ENCODE measurements around the gene DRC7. TPM values are rescaled to one million over a fixed set of nuclear protein-coding genes. Genes with fewer than 3 reads are reported as not detected.
A peak's percentile ranks its signal among the peaks of the same experiment; 100 is the strongest.

The DRC7 gene
- polyA plus RNA-seq, 1 donor (not counting 4 experiments of a cell fraction or from before 2014, with no cell fraction given) = not detected

DNA sequence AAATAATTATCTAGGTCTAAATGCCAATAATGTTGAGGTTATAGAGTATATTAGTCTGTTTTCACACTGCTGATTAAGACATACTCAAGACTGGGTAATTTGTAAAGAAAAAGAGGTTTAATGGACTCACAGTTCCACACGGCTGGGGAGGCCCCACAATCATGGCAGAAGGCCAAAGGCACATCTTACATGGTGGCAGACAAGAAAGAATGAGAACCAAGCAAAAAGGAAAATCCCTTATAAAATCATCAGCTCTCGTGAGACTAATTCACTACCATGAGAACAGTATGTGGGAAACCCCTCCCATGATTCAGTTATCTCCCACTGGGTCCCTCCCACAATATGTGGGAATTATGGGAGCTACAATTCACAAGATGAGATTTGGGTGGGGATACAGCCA, 38.1 kb downstream of the DRC7 start:
- Histone ChIP-seq H3K79me2 (ENCODE audit: control insufficient read depth, insufficient read depth, low read length) (peaks cover 4% of the 10 kb centered on the region), H2AFZ (ENCODE audit: control insufficient read depth, low read length) (no peak overlapping the region), H3K9me3 (ENCODE audit: control insufficient read depth, low read depth, low read length) (no peaks in the 10 kb centered on the region), H3K9ac (ENCODE audit: control insufficient read depth, extremely low read depth, insufficient read depth, low read length) (no peak overlapping the region), H3K27ac (ENCODE audit: control insufficient read depth, insufficient read depth, low read length) (no peak overlapping the region), H3K4me2 (ENCODE audit: control insufficient read depth, extremely low read depth, insufficient read depth, low read depth, low read length) (no peak overlapping the region), H3K4me3 (ENCODE audit: control insufficient read depth in 2 of 3, extremely low read depth in 1 of 3, insufficient read depth in 2 of 3, low read depth in 1 of 3, low read length in 3 of 3) (no peak overlapping the region), H3K9me1 (ENCODE audit: control insufficient read depth, extremely low read depth, insufficient read depth, low read length) (no peaks in the 10 kb centered on the region), H3K36me3 (ENCODE audit: control insufficient read depth in 2 of 2, extremely low read depth in 1 of 2, insufficient read depth in 2 of 2, low read length in 2 of 2) (peaks cover 0 to 7% of the 10 kb centered on the region in 2 experiments), H3K27me3 (ENCODE audit: control insufficient read depth, extremely low read depth, insufficient read depth, low read length) (no peaks in the 10 kb centered on the region), H4K20me1 (ENCODE audit: control insufficient read depth, extremely low read depth, insufficient read depth, low read length) (no peaks in the 10 kb centered on the region), H3K4me1 (ENCODE audit: control insufficient read depth, extremely low read depth, insufficient read depth, low read length) (peaks cover 15% of the 10 kb centered on the region)
- DNase-seq (ENCODE audit: low read depth, low spot score) (no peak), FAIRE-seq (no peak)
- TF ChIP-seq, protein P1, sequence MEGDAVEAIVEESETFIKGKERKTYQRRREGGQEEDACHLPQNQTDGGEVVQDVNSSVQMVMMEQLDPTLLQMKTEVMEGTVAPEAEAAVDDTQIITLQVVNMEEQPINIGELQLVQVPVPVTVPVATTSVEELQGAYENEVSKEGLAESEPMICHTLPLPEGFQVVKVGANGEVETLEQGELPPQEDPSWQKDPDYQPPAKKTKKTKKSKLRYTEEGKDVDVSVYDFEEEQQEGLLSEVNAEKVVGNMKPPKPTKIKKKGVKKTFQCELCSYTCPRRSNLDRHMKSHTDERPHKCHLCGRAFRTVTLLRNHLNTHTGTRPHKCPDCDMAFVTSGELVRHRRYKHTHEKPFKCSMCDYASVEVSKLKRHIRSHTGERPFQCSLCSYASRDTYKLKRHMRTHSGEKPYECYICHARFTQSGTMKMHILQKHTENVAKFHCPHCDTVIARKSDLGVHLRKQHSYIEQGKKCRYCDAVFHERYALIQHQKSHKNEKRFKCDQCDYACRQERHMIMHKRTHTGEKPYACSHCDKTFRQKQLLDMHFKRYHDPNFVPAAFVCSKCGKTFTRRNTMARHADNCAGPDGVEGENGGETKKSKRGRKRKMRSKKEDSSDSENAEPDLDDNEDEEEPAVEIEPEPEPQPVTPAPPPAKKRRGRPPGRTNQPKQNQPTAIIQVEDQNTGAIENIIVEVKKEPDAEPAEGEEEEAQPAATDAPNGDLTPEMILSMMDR (optimal IDR thresholded peaks at IDR 0.05 in 1 of 3, IDR thresholded peaks at IDR 0.05 in 1 of 3, conservative IDR thresholded peaks at IDR 0.05 in 1 of 3; ENCODE audit: extremely low read depth in 1 of 3, insufficient read depth in 2 of 3, low read length in 3 of 3) = no peak
- TF ChIP-seq EZH2 (IDR thresholded peaks at IDR 0.05; ENCODE audit: low read length) = no peak
- dilution Hi-C loops (cut with MboI; ENCODE audit: extremely low pct_ligation_motif_present, low sequenced_read_pairs) = no loop called here

DNA sequence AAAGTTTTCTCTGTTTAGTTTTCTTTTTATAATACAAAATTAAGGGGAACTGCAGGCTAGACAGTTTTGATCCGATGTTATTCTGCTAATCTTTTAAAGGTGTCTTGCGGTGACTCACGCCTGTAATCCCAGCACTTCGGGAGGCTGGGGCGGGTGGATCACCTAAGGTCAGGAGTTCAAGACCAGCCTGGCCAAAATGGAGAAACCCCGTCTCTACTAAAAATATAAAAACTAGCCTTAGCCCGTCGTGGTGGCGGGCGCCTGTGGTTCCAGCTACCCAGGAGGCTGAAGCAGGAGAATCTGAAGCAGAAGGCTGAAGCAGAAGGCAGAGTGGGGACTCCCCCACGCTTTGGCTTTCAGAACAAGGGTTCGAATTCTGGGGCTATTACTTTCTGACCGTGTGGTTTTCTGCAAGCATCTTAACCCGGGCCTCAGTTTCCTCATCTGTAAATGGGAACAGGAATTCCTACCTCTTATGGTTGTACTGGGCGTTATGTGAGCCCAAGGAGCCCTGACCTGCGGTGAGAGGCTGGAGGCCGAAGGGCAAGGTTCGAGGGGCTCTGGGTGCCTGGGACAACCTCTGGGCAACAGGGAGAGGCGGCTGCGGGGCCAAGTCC, 39.8 kb downstream of the DRC7 start:
- dilution Hi-C loops (cut with MboI; ENCODE audit: extremely low pct_ligation_motif_present, low sequenced_read_pairs) = no loop called here
- Histone ChIP-seq H3K27me3 (ENCODE audit: control insufficient read depth, extremely low read depth, insufficient read depth, low read length) (no peaks in the 10 kb centered on the region), H3K79me2 (ENCODE audit: control insufficient read depth, insufficient read depth, low read length) (peaks cover 4% of the 10 kb centered on the region), H3K9me1 (ENCODE audit: control insufficient read depth, extremely low read depth, insufficient read depth, low read length) (no peaks in the 10 kb centered on the region), H2AFZ (ENCODE audit: control insufficient read depth, low read length) (peak overlapping the region; percentile 94), H3K9me3 (ENCODE audit: control insufficient read depth, low read depth, low read length) (no peaks in the 10 kb centered on the region), H4K20me1 (ENCODE audit: control insufficient read depth, extremely low read depth, insufficient read depth, low read length) (no peaks in the 10 kb centered on the region), H3K36me3 (ENCODE audit: control insufficient read depth in 2 of 2, extremely low read depth in 1 of 2, insufficient read depth in 2 of 2, low read length in 2 of 2) (peaks cover 0 to 7% of the 10 kb centered on the region in 2 experiments), H3K27ac (ENCODE audit: control insufficient read depth, insufficient read depth, low read length) (peak overlapping the region; percentile 93), H3K9ac (ENCODE audit: control insufficient read depth, extremely low read depth, insufficient read depth, low read length) (peak overlapping the region; percentile 97), H3K4me3 (ENCODE audit: control insufficient read depth in 2 of 3, extremely low read depth in 1 of 3, insufficient read depth in 2 of 3, low read depth in 1 of 3, low read length in 3 of 3) (peak overlapping the region; percentile 85 to 99 (median 92)), H3K4me2 (ENCODE audit: control insufficient read depth, extremely low read depth, insufficient read depth, low read depth, low read length) (peak overlapping the region; percentile 91), H3K4me1 (ENCODE audit: control insufficient read depth, extremely low read depth, insufficient read depth, low read length) (peaks cover 18% of the 10 kb centered on the region)
- TF ChIP-seq, protein P1 (optimal IDR thresholded peaks at IDR 0.05 in 1 of 3, IDR thresholded peaks at IDR 0.05 in 1 of 3, conservative IDR thresholded peaks at IDR 0.05 in 1 of 3; ENCODE audit: extremely low read depth in 1 of 3, insufficient read depth in 2 of 3, low read length in 3 of 3) = no peak
- no peak for TF ChIP-seq EZH2 (IDR thresholded peaks at IDR 0.05; ENCODE audit: low read length)
- no peak for FAIRE-seq
- DNase-seq (ENCODE audit: low read depth, low spot score) = no peak

Measured in keratinocyte (primary cell).